Stimulated activated CD4-positive, alpha-beta T cell treated with anti-CD3 and anti-CD28 coated beads, Interleukin-4, amount 100 ng/mL, for 48 hours (primary cell): ENCODE measurements around the gene STARD4.

Experiments
- DNase-seq, 2 donors: peaks; one replicate each; pipeline ENCODE4 v3.0.0-alpha.2; 2020; ENCODE audit warnings: low read depth in 2 of 2

The STARD4 gene

DNA sequence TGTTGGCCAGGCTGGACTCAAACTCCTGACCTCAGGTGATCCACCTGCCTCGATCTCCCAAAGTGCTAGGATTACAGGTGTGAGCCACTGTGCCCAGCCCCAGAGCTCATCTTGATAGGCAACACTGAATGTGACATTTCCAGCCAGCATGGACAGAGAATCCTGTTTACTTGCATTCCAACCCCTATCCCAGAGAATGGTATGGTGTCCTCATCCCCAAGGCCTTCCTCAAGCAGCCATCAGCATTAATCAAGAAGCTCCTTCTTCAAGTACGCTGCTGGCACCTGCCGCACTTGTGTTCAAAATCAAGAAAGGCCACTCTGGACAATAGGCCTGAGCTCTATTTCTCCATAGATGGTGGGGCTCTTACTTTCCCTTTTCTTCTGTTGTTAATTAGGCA, 40.2 kb downstream of the STARD4 start:
- DNase-seq, result no peak

- no peak for DNase-seq
These were observed 42.4 kb downstream of the STARD4 start for GRCh38 chr5:111469903-111470302.

GRCh38 chr5:111469293-111469896, 42.9 kb downstream of the STARD4 start:
- no peak for DNase-seq

DNA sequence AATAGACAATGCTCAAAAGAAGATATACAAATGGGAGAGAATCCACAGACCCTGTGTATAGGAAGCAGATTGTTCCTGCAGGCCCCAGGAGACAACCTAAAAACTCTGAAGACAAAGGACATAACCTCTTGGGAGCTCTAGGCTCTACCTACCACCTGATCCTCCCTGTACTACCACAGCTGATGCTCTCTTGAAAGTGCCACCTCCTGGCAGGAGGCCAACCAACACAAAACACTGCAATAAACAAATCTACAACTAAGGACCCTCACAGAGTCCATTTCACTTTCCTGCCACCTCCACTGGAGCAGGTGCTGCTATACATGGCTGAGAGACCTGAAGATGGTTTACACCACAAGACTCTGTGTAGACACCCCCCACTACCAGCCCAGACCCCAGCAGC, 49.0 kb downstream of the STARD4 start:
- no peak for DNase-seq

DNA sequence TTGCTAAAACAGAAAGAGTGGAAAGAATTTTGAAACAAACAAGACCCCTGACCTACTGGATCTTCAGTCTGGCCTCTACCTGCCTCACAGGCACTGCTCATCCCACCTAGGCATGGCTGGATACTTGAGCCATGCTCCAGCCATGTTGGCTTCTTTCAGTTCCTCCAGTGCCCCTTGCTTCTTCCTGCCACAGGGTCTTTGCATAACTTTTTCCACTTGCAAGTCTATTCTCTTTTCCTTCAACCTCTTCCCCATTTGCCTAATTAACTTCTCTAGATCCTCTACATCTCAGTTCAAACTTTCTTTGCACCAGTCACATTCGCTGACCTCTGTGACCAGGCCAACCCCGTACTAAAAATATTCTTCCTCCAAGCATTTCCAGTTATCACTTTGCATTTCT, 50.4 kb downstream of the STARD4 start:
- no peak for DNase-seq

DNA sequence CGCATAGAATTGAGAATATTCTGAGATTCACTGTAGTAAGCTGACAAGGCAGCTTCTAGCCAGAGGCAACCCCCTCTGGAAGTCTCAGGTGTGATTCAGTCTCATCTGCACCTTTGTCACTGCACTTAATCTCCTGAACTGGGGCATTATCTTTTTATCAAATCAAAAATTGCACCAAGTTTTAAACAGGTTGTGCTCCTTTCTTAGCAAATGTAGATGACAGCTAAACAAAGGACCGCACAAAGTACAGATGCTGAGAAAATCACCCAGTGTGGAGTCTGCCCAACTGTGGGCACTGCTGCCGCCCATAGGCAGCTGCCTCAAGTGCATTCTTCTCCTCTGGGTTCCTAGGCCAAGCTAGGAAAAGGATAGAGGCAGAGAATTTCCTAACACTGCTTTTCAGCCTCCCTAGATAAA, 51.1 kb downstream of the STARD4 start:
- no peak for DNase-seq

DNA sequence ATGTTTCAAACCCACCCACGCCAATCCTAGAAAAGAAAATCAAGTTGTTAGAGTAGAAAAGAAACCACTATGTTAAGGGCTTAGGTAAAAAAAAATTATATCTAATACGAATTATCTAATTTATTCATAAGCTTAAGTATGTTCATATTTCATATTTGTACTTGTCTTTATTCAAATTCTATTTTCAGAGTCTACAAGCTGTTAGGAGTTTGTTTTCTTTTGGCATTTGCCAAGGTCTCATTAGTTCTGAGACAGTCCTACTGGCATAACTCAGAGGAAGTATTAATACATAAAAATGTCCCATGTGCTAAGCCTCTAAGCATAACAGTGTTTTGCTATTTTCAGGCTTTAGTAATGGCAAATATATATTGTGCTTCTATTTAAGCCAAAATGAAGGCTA, 57.6 kb downstream of the STARD4 start:
- DNase-seq, result no peak

DNA sequence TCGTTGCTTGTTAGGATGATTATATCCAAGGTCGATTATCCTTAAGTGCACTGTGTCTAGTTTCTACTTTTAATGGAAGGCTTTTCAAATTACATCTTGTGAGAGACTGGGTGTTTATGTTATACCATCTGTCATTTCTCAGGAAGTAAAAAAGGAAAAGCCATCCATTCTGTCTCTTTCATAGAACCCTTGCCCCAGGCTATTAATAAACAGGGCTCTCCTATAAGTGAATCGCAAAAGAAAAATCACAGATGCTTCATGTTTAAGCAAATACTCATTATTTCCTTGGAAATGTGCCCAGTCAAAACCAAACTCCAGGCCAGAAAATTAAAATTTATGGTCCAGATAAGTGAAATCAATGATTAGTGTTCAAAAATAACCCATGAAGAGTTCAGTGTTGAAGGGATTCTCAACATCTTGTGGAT, 58.1 kb downstream of the STARD4 start:
- DNase-seq, result no peak

GRCh38 chr5:111453747-111454146, 58.6 kb downstream of the STARD4 start:
- no peak for DNase-seq

GRCh38 chr5:111453295-111453694, 59.0 kb downstream of the STARD4 start:
- no peak for DNase-seq

DNA sequence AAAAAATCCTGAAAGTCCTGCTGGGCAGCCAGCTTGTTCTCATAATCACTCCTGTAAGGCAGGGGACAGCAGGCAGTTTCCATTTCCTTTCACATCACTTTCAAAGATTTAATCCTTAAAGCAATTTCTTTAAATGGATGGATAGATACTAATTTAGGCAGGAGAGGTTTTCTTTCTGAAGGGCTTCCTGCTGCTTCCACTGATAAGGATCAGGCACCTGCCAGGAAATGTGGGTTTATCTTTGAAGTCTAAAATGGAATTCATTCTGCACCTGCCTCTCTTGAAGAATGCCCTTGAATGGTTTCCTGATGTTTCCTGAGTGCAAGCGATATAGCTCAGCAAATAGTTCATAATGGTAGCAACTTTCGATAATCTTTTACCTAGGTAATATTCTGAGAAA, 64.5 kb downstream of the STARD4 start:
- no peak for DNase-seq

DNA sequence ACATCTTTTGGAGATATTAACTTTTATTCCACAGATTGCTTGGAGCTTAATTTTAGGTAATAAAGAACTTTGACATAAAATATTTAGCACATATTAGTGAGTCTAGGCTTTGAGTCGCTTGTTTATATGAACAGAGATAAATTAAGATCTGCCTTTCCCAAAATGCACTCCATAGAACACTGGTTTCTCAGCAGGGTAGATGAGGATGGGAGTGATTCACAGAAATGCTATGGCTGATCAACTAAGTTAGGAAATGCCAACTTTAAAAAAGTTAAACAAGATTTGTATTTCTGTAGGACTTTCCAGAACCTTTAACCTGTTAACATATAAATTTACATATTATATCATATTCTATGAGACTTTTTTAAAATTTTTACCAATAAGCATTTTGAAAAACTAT, 65.2 kb downstream of the STARD4 start:
- DNase-seq, result no peak
